GM21423 (cell line): Measurements from ENCODE around the gene PIGBOS1.

Source experiments
- ATAC-seq: cut with Tn5 transposase; IDR thresholded peaks from one replicate; pipeline ENCODE4 v1.9.1; 2021; ENCODE audit warnings: mild to moderate bottlenecking, moderate library complexity; ENCODE audit not compliant: unreplicated experiment

Gene PIGBOS1

GRCh38 chr15:55268176-55268695, 50.7 kb downstream of the PIGBOS1 start:
- ATAC-seq = no peak

GRCh38 chr15:55267401-55268175, 51.3 kb downstream of the PIGBOS1 start:
- peak; percentile 96 for ATAC-seq
